SU-DHL-6 (cell line): ENCODE measurements around the gene REM2.

Experiments used
- H2AFZ ChIP-seq: fragments of 200-600 bp; sonication (generic); 2 replicates; pipeline ENCODE4 v1.6.1; 2014; ENCODE audit warnings: low read depth, mild to moderate bottlenecking, moderate library complexity, mixed read lengths, antibody characterized with exemption, low read length; ENCODE audit not compliant: severe bottlenecking
- H3F3A ChIP-seq: fragments of 200-600 bp; shearing (Covaris generic); 2 replicates; pipeline ENCODE4 v1.6.0; 2016; ENCODE audit warnings: antibody characterized with exemption, mild to moderate bottlenecking; ENCODE audit not compliant: insufficient read depth
- H3K27ac ChIP-seq: fragments of 200-600 bp; sonication (generic); 2 replicates; pipeline ENCODE4 v1.5.1; 2016; ENCODE audit warnings: low read depth, mild to moderate bottlenecking, low read length, moderate library complexity, mixed read lengths
- H3K27me3 ChIP-seq: fragments of 200-600 bp; sonication (generic), shearing (Covaris generic); 2 replicates; pipeline ENCODE4 v1.6.0; 2014; ENCODE audit warnings: mild to moderate bottlenecking, low read length
- H3K36me3 ChIP-seq: fragments of 200-600 bp; sonication (generic); 2 replicates; pipeline ENCODE4 v1.6.1; 2014; ENCODE audit warnings: mild to moderate bottlenecking, low read length, mixed read lengths
- H3K4me2 ChIP-seq: fragments of 300-600, 200-600 bp; shearing (Covaris generic), sonication (generic); 2 replicates; pipeline ENCODE4 v1.6.0; 2014; ENCODE audit warnings: low read length, low read depth, mild to moderate bottlenecking; ENCODE audit not compliant: poor library complexity, severe bottlenecking
- H3K4me3 ChIP-seq: fragments of 200-600 bp; sonication (generic); 2 replicates; pipeline ENCODE4 v1.5.1; 2014; ENCODE audit warnings: antibody characterized with exemption, low read length, mild to moderate bottlenecking, mixed read lengths; ENCODE audit not compliant: insufficient read depth, poor library complexity, severe bottlenecking
- H3K79me2 ChIP-seq: fragments of 200-600 bp; sonication (generic); 2 replicates; pipeline ENCODE4 v1.6.1; 2014; ENCODE audit warnings: mild to moderate bottlenecking, low read length, moderate library complexity; ENCODE audit not compliant: insufficient read depth
- H3K9ac ChIP-seq: fragments of 200-600 bp; sonication (generic); 2 replicates; pipeline ENCODE4 v1.7.0; 2014; ENCODE audit warnings: mild to moderate bottlenecking, low read length
- H3K9me2 ChIP-seq: fragments of 200-600 bp; sonication (generic); replicated peaks from 2 replicates; pipeline ENCODE4 v1.6.1; 2014; ENCODE audit warnings: low read length; ENCODE audit not compliant: insufficient read depth
- H3K9me3 ChIP-seq: fragments of 200-600 bp; sonication (generic); 2 replicates; pipeline ENCODE4 v1.6.1; 2014; ENCODE audit warnings: low read length, mixed read lengths; ENCODE audit not compliant: insufficient read depth
- H4K20me1 ChIP-seq: fragments of 200-600 bp; sonication (generic); 2 replicates; pipeline ENCODE4 v1.6.1; 2014; ENCODE audit warnings: low read depth, mild to moderate bottlenecking, antibody characterized with exemption, low read length, moderate library complexity, mixed read lengths
- EZH2phosphoT487 ChIP-seq: fragments of 200-600 bp; sonication (generic), shearing (Covaris generic); conservative IDR thresholded peaks from 2 replicates; pipeline ENCODE4 v1.6.1; 2018; ENCODE audit warnings: mild to moderate bottlenecking, antibody characterized with exemption, low read length, moderate library complexity, mixed read lengths
- TF ChIP-seq, protein P1 (sequence below): fragments of 200-600 bp; sonication (generic); IDR thresholded peaks from one replicate; pipeline ENCODE4 v1.5.1; 2017; ENCODE audit warnings: antibody characterized with exemption, mild to moderate bottlenecking, low read length, moderate library complexity; ENCODE audit not compliant: insufficient read depth, poor library complexity, severe bottlenecking

REM2 gene

DNA sequence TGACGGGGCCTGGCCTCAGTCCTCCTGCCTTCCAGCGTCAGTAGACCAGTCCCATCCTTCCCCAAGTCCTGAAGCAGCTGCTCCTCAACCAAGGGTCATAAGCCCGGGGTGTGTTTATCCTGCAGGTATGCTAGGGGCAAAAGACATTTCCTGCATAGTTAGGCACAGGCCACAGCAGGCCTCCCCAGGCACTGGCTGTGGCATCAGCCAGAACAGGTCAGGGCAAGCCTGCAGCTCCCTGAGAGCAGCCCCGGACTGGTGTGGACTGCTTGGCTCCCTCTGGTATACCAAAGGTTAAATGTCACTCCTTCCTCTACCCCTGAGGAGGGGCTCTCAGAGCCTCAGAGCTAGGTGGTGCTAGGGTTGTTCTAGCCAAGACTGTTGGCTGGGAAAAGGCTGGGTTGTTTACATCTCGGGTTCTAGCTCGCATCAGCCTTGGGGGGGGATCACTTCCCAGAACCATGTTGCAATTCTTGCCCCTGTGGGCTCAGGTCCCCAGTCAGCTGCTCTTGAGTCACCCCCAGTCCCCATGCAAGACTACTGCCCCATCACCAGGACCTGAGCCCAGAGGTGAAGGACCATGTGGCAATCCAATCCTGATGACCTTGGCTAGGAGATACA lies 43.8 kb upstream of the REM2 start:
- no peaks in the 10 kb centered on the region; the same call in 1 of the 2 replicates for H3F3A ChIP-seq
- no peaks in the 10 kb centered on the region for H3K36me3 ChIP-seq
- no peaks in the 10 kb centered on the region for H3K27me3 ChIP-seq
- H3K9me2 ChIP-seq: no peaks in the 10 kb centered on the region
- no peaks in the 10 kb centered on the region for H4K20me1 ChIP-seq
- H3K4me3 ChIP-seq: no peak overlapping the region
- no peaks in the 10 kb centered on the region for H3K79me2 ChIP-seq
- H3K9me3 ChIP-seq: no peaks in the 10 kb centered on the region
- H3K9ac ChIP-seq: no peak overlapping the region
- no peak for TF ChIP-seq EZH2phosphoT487
- TF ChIP-seq, protein P1, sequence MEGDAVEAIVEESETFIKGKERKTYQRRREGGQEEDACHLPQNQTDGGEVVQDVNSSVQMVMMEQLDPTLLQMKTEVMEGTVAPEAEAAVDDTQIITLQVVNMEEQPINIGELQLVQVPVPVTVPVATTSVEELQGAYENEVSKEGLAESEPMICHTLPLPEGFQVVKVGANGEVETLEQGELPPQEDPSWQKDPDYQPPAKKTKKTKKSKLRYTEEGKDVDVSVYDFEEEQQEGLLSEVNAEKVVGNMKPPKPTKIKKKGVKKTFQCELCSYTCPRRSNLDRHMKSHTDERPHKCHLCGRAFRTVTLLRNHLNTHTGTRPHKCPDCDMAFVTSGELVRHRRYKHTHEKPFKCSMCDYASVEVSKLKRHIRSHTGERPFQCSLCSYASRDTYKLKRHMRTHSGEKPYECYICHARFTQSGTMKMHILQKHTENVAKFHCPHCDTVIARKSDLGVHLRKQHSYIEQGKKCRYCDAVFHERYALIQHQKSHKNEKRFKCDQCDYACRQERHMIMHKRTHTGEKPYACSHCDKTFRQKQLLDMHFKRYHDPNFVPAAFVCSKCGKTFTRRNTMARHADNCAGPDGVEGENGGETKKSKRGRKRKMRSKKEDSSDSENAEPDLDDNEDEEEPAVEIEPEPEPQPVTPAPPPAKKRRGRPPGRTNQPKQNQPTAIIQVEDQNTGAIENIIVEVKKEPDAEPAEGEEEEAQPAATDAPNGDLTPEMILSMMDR: no peak
- H3K4me2 ChIP-seq: no peak overlapping the region
- no peak overlapping the region for H2AFZ ChIP-seq
- H3K27ac ChIP-seq: no peak overlapping the region

DNA sequence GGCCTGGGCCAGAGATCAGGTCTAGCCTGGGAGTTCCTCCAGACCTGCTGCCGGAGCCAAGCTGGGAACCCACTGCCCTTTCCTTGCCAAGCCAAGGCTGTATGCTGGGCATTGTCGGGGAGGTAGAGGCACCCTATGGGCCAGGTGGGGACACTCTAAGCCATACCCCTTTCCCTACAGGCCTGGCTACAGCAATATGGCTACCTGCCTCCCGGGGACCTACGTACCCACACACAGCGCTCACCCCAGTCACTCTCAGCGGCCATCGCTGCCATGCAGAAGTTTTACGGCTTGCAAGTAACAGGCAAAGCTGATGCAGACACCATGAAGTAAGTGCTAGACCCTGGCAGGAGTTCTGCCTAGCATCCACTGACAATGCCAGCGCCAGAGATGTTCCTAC lies 41.7 kb upstream of the REM2 start:
- H3F3A ChIP-seq: no peaks in the 10 kb centered on the region
- H3K9me3 ChIP-seq: no peaks in the 10 kb centered on the region
- no peak overlapping the region for H3K4me3 ChIP-seq
- no peak overlapping the region for H2AFZ ChIP-seq
- H3K36me3 ChIP-seq: no peaks in the 10 kb centered on the region
- H3K27me3 ChIP-seq: no peaks in the 10 kb centered on the region
- no peaks in the 10 kb centered on the region for H3K9me2 ChIP-seq
- no peak overlapping the region for H3K4me2 ChIP-seq
- no peak overlapping the region for H3K9ac ChIP-seq
- H3K27ac ChIP-seq: no peak overlapping the region
- H4K20me1 ChIP-seq: no peaks in the 10 kb centered on the region
- H3K79me2 ChIP-seq: no peaks in the 10 kb centered on the region
- TF ChIP-seq EZH2phosphoT487: no peak
- TF ChIP-seq, protein P1: no peak

DNA sequence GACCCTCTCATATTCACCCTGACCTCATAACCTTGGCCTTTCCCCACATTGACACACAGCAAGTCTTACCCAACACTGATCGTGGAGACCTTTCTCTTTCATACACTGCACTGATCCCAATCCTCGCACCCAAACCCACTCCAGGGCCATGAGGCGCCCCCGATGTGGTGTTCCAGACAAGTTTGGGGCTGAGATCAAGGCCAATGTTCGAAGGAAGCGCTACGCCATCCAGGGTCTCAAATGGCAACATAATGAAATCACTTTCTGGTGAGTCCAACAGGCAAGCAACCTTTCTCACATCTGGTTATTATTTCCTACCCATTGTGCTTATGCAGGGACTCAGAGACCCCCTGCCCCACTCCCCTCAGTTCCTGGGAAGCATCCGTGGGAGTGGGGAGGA lies 41.3 kb upstream of the REM2 start:
- Histone ChIP-seq H3K4me2 (no peak overlapping the region), H3K9me3 (no peaks in the 10 kb centered on the region), H2AFZ (no peak overlapping the region), H3K27me3 (no peaks in the 10 kb centered on the region), H3K9me2 (no peaks in the 10 kb centered on the region), H3F3A (no peaks in the 10 kb centered on the region), H3K4me3 (no peak overlapping the region), H3K9ac (no peak overlapping the region), H3K79me2 (no peaks in the 10 kb centered on the region), H3K27ac (no peak overlapping the region), H3K36me3 (no peaks in the 10 kb centered on the region), H4K20me1 (no peaks in the 10 kb centered on the region)
- TF ChIP-seq, protein P1: no peak
- TF ChIP-seq EZH2phosphoT487: no peak
